Activated T-helper 2 cell treated with anti-CD3 and anti-CD28 coated beads, Interferon-gamma antibody, Interleukin-2, Interleukin-4, amounts not matched to agents 10 μg/mL and 5 μg/mL and 100 μg/mL, durations not matched to agents 14 hours and 24 hours and 36 hours (primary cell): Measurements from ENCODE around the gene DUS1L. TPM values are rescaled to one million over a fixed set of nuclear protein-coding genes. Genes with fewer than 3 reads are reported as not detected.
A peak's percentile ranks its signal among the peaks of the same experiment; 100 is the strongest.
"Not testable (repeated sequence)": the region's sequence is repeated elsewhere in the genome, so short reads cannot be mapped to it uniquely, and the experiment has no call there.

Experiments
- DNase-seq: peaks from one replicate; pipeline ENCODE4 v3.0.0; 2021; ENCODE audit warnings: low spot score
- H3K27ac Mint-ChIP-seq: one replicate; pipeline ENCODE4 v1.8.0; 2021; ENCODE audit warnings: mixed read lengths
- H3K27me3 Mint-ChIP-seq: one replicate; pipeline ENCODE4 v1.8.0; 2021; ENCODE audit warnings: low read depth, mixed read lengths
- H3K36me3 Mint-ChIP-seq: one replicate; pipeline ENCODE4 v1.8.0; 2021; ENCODE audit warnings: low read depth, mixed read lengths
- H3K4me1 Mint-ChIP-seq: one replicate; pipeline ENCODE4 v1.8.0; 2021; ENCODE audit warnings: low read depth, mixed read lengths
- H3K4me3 Mint-ChIP-seq: one replicate; pipeline ENCODE4 v1.8.0; 2021; ENCODE audit warnings: low read depth, mild to moderate bottlenecking, moderate library complexity, mixed read lengths
- H3K9me3 Mint-ChIP-seq: one replicate; pipeline ENCODE4 v1.8.0; 2021; ENCODE audit warnings: mixed read lengths
- intact Hi-C: fragments of 100-400 bp; cut with micrococcal nuclease; formaldehyde crosslinking; loops from one replicate; pipeline ENCODE4 v1.15.1; 2023
- total RNA-seq: library from RNA; stranded (reverse); gene quantifications from 2 replicates; pipeline ENCODE4 v1.2.3, GENCODE V29; 2022

DUS1L gene
- total RNA-seq, 1 donor from 2014 or later, result 154 TPM

DNA sequence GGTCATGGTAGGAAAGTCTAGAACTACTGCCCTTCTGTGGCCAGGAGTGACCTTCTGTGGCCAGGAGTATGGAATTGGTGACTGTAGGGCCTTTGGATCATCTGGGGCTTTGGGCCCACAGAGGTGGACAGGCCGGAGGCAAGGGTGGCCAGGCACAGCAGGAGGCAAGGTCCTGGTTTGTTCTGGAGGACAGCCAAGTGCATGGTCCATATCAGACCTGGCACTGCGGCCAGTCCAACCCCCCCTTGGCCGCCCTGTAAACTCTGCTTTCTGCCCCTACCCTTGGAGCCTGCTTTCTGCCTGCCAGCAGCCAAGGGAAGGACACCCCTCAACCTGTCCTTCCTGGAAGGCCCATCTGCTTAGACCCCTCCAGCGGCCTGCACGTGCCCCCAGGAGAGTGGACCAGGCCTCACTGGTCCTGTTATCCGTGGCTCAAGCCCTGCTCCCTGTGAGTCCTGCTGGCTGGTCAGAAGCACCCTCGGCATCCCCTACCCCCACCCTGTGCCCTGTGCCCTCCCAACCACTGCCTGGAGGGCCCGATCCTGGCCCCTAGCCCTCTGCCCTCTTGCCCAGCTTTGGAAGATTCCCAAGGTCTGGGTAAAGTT, 25.8 kb downstream of the DUS1L start:
- Mint-ChIP-seq H3K27ac (no peak overlapping the region), H3K27me3 (no peaks in the 10 kb centered on the region), H3K36me3 (peaks cover 13% of the 10 kb centered on the region), H3K4me1 (peaks cover 11% of the 10 kb centered on the region), H3K9me3 (no peaks in the 10 kb centered on the region), H3K4me3 (no peak overlapping the region)
- intact Hi-C loops, result loop anchor here (10.0 kb wide), 1 partner anchor 375 kb away; the partner anchor contains the start of genes HEXD and OGFOD3
- DNase-seq, result no peak

DNA sequence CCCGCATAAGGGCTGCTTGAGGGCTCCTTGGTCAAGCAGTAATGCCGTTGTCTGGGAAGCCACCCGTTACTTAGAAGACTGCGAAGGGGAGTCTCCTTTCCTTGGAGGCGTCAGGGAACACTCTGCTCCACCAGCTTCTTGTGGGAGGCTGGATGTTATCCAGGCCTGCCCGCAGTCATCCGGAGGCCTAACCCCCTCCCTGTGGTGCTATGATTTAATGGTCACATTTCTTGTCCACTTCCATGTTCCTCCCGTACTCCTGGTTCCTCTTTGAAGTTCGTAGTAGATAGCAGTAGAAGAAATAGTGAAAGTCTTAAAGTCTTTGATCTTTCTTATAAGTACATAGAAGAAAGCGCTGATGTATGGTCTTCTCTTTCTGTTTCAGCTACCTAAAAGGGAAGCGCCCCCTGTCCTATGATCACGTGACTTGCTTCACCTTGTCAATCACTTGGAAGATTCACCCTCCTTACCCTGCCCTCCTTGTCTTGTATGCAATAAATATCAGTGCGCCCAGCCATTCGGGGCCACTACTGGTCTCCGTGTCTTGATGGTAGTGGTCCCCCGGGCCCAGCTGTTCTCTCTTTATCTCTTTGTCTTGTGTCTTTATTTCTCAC, 26.7 kb downstream of the DUS1L start:
- not testable (repeated sequence) for H3K9me3 Mint-ChIP-seq, H3K27me3 Mint-ChIP-seq, H3K27ac Mint-ChIP-seq, DNase-seq
- H3K4me3 Mint-ChIP-seq, result peak overlapping the region; percentile 9
- peaks cover 11% of the 10 kb centered on the region for H3K4me1 Mint-ChIP-seq
- intact Hi-C loops, result loop anchor here (10.0 kb wide), 1 partner anchor 376 kb away; the partner anchor contains the start of genes HEXD and OGFOD3
- H3K36me3 Mint-ChIP-seq, result peaks cover 18% of the 10 kb centered on the region

DNA sequence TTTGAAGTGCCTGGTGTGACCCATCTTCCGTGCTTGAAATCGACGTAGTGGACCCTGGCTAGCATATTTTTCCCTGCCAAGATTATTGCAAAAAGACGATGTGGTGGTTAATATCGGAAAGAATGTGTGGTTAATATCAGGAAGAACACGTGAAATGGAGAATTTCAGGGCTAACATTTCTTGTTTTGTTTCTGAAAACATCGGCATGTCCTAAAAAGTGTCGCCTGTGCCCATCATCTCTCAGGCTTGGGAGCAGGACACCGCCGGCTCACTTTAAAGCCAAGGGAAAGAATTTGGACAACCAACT, 27.8 kb downstream of the DUS1L start:
- Mint-ChIP-seq H3K27me3 (no peaks in the 10 kb centered on the region), H3K9me3 (no peaks in the 10 kb centered on the region), H3K4me3 (peak overlapping the region; percentile 74), H3K4me1 (peaks cover 12% of the 10 kb centered on the region), H3K27ac (peak overlapping the region; percentile 87), H3K36me3 (peaks cover 18% of the 10 kb centered on the region)
- intact Hi-C loops, result loop anchor here (1.0 to 10.0 kb wide), 2 partner anchors 15 to 377 kb away; partner anchors contain the start of genes HEXD, LRRC45 and OGFOD3
- no peak for DNase-seq

DNA sequence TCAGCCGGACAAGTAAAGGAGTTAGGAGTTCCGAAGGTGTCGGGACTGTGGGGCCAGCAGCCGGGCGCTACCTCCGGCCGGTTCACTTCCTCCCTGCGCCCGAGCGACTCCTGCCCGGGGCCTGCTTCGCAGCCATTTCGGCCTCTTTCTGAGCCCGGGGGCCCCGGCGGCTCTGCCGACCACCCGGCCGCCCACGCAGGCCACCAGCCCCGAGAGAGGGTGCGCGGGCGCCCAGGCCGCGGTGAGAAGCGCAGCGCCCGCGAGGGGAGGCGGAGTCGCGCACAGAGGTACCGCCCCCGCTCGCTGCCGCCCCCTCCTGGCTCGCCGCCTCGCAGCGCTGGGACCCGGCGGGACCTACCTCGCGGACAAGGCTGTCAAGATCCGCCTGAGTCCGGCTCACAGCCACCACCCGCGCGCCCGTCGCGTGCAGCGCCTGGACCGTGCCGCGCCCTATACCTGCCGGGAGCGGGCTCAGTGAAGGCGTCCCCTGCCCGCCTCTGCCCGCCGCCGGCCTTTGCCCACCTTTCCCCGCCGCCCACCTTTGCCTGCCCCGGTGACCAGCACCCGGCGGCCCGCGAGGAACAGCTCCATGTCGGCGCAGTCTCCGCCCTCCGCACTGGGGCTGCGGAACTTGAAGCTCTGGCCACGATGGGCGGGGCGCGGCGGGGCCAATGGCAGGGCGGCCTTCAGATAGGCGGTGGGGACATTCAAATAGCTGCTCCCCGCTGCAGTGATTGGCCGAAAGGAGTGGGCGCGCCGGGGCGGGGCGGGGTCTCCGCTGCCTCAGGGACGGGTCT, 28.3 kb downstream of the DUS1L start, which contains the start of gene DCXR:
TSS of gene DCXR (minus strand) at position 606 of the 797 bp plus-strand sequence. CDS start at position 591, 15 bp downstream.
- peak within 1 kb of the TSS; percentile 87 for H3K27ac Mint-ChIP-seq
- peaks cover 13% of the 10 kb centered on the region for H3K4me1 Mint-ChIP-seq
- DNase-seq, result peak; percentile 97
- H3K36me3 Mint-ChIP-seq, result peaks cover 18% of the 10 kb centered on the region
- H3K27me3 Mint-ChIP-seq, result no peaks in the 10 kb centered on the region
- peak within 1 kb of the TSS; percentile 75 for H3K4me3 Mint-ChIP-seq
- intact Hi-C loops, result loop anchor here (1.0 to 10.0 kb wide), 2 partner anchors 14 to 378 kb away; partner anchors contain the start of genes HEXD, LRRC45 and OGFOD3
- H3K9me3 Mint-ChIP-seq, result no peaks in the 10 kb centered on the region

DNA sequence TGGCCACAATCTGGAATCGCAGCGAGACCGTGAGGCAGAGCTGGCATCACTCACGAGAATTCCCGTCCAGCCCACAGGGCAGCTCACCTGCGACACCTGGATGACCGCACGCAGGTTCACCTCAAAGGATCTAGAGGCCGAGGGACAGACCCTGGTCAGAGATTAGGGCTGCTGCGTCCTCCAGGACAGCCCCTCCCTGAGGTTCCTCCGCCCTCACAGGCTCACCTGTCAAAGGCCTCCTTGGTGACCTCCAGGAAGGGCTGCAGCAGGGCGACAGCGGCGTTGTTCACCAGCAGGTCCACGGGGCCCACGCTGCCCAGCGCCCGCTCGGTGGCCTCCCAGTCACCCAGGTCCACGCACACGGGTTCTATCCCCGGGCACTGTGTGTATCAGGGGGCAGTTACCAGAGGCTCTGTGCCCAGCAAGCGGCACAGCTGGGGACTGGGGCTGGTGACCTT, 28.9 kb downstream of the DUS1L start:
- Mint-ChIP-seq H3K27me3 (no peaks in the 10 kb centered on the region), H3K4me3 (peak overlapping the region; percentile 75), H3K9me3 (no peaks in the 10 kb centered on the region), H3K36me3 (peaks cover 18% of the 10 kb centered on the region), H3K4me1 (peaks cover 13% of the 10 kb centered on the region), H3K27ac (no peak overlapping the region)
- no peak for DNase-seq
- intact Hi-C loops, result loop anchor here (1.0 to 10.0 kb wide), 2 partner anchors 13 to 378 kb away; partner anchors contain the start of genes HEXD, LRRC45 and OGFOD3

DNA sequence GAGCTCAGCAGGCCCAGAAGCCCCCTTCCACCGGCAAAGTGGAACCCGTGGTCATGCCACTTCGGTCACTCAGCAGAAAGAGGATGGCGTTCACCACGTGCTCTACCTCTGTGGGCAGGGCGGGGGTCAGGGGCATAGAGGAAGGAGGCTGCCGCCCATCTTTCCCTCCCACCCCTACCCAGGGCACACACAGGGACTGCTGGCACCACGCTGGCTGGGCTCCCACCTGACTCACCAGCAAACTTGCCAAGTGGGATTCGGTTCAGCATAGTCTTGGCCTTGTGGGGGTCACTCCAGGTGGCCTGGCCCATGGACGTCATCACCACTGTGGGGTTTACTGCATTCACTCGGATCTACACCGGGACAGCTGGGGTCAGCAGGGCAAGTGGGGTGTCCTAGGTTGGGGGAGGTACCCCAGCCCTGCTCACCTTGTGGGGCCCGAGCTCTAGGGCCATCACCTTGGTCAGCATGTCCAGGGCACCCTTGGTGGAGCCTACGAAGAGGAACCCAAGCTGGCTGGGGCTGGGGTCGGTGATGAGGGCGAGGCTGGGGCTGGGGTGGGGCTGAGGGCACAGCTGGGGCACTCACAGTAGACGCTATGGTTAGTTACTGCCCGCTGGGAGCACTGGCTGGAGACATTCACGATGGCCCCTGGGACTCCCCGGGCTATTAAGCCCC, 29.5 kb downstream of the DUS1L start:
- H3K9me3 Mint-ChIP-seq, result no peaks in the 10 kb centered on the region
- DNase-seq, result no peak
- H3K27ac Mint-ChIP-seq, result no peak overlapping the region
- peaks cover 13% of the 10 kb centered on the region for H3K4me1 Mint-ChIP-seq
- intact Hi-C loops, result loop anchor here (10.0 kb wide), 1 partner anchor 379 kb away; the partner anchor contains the start of genes HEXD and OGFOD3
- peaks cover 18% of the 10 kb centered on the region for H3K36me3 Mint-ChIP-seq
- H3K4me3 Mint-ChIP-seq, result peak overlapping the region; percentile 75
- H3K27me3 Mint-ChIP-seq, result no peaks in the 10 kb centered on the region

DNA sequence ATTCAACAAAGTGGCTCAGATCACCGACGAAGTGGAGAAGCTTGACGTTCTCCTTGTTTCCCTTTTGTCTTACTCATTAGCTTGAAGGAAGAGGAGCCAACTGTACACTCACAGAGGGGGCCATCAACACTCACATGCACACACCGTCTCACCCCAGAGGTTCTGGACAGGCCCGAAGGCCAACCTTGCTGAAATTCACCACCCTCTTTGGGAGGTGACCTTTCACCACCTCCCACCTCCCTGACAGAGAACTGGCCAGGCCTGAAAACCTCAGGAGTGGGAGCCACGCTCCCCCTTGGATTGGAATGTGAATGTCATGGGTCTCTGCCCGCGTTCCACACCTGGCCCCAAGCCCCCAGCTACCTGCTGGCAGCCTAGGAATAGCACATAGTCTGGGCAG, 30.1 kb downstream of the DUS1L start:
- Mint-ChIP-seq H3K27me3 (no peaks in the 10 kb centered on the region), H3K4me3 (peak overlapping the region; percentile 75), H3K4me1 (peaks cover 13% of the 10 kb centered on the region), H3K27ac (peak overlapping the region; percentile 2), H3K9me3 (no peaks in the 10 kb centered on the region), H3K36me3 (peaks cover 18% of the 10 kb centered on the region)
- intact Hi-C loops, result loop anchor here (10.0 kb wide), 1 partner anchor 379 kb away; the partner anchor contains the start of genes HEXD and OGFOD3
- DNase-seq, result no peak

DNA sequence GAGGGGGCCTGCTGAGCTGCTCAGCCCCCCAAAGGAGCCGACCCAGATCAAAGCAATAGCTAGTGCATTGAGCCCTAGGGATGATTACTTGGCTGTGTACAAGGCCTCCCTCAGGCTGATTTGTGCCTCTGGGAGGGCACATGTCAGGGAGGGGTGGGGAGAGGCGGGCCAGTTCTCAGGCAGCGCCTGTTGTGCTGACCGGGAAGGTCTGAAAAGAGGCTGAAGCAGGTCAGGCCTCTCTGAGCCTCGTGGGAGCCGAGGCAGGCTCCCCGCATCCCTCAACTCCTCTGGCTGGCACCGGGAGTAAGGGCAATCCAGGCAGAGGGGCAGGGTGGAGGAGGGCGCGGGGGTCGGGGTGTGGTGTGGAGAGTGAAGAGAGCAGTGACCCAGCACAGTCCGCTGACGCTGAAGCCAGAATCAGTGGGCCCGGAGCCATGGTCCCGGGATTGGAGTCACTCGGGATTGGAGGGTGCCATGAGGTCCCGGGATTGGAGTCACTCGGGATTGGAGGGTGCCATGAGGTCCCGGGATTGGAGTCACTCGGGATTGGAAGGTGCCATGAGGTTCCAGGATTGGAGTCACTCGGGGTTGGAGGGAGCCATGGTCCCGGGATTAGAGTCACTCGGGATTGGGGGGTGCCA, 31.1 kb downstream of the DUS1L start:
- Mint-ChIP-seq H3K4me3 (peak overlapping the region; percentile 31), H3K27ac (no peak overlapping the region), H3K36me3 (peaks cover 22% of the 10 kb centered on the region), H3K4me1 (peaks cover 15% of the 10 kb centered on the region), H3K27me3 (no peaks in the 10 kb centered on the region), H3K9me3 (no peaks in the 10 kb centered on the region)
- intact Hi-C loops, result loop anchor here (10.0 kb wide), 1 partner anchor 380 kb away; the partner anchor contains the start of genes HEXD and OGFOD3
- no peak for DNase-seq

DNA sequence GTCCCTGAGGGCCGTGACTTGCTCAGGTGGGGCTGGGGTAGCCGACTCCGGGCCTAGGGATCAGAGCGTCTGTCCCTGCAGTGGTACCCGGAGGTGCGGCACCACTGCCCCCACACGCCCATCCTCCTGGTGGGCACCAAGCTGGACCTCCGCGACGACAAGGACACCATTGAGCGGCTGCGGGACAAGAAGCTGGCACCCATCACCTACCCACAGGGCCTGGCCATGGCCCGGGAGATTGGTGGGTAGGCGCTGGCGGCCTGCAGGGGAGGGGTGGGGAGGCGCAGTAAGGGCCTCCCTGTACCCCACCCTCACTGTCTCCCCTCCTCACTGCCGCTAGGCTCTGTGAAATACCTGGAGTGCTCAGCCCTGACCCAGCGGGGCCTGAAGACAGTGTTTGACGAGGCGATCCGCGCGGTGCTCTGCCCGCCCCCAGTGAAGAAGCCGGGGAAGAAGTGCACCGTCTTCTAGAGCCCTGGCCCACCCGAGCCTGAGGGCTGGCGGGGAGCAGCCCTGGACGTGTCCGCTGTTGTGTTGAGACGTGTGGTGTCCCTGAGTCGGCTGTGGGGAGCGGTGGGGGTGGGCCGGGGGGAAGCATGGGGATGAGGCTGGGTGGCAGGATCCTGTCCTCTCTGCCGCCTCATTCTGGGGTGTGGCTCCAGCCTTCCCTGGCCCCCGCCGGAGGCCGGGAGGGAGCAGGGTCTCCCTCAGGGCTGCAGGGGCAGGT, 32.1 kb downstream of the DUS1L start:
- Mint-ChIP-seq H3K4me3 (peak overlapping the region; percentile 13), H3K27me3 (no peaks in the 10 kb centered on the region), H3K9me3 (no peaks in the 10 kb centered on the region), H3K27ac (no peak overlapping the region), H3K4me1 (peaks cover 12% of the 10 kb centered on the region), H3K36me3 (peaks cover 22% of the 10 kb centered on the region)
- intact Hi-C loops, result loop anchor here (10.0 kb wide), 1 partner anchor 381 kb away; the partner anchor contains the start of genes HEXD and OGFOD3
- DNase-seq, result no peak

DNA sequence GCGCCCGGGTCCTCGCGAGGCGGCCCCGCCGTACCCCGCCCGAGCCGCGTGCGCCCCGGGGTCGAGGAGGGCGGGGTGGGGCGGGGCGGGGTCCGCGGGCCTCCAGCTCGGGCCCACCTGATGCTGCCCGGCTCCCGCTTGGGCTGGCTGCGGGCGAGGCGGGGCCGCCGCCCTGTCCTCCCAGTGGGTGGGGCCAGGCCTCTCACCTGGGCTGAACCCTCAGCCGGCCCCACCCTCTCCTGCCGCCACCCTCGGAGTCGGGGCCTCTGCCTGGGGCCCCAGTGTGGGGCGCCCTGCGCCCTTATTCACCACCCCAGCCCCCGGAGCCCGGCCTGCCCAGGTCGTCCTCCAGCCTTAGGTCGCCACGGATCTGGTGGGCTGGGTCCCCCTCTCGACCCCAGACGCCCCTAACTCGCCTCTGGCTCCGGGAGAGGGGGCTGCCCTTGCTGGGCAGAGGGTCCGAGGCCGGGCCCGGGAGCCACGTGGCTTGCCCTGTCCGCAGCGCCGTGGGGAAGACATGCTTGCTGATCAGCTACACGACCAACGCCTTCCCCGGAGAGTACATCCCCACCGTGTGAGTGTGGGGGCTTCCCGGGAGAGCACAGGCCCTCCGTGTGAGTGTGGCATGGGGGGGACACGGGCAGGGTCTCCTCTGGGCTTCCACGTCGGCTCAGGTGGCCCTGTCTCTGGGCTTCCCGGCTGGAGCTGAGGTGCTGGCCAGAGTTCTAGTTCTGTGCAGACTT, 33.5 kb downstream of the DUS1L start:
- H3K36me3 Mint-ChIP-seq, result peaks cover 22% of the 10 kb centered on the region
- peak overlapping the region; percentile 72 for H3K4me3 Mint-ChIP-seq
- intact Hi-C loops, result loop anchor here (10.0 kb wide), 1 partner anchor 383 kb away; the partner anchor contains the start of genes HEXD and OGFOD3
- H3K27me3 Mint-ChIP-seq, result no peaks in the 10 kb centered on the region
- H3K9me3 Mint-ChIP-seq, result no peaks in the 10 kb centered on the region
- H3K27ac Mint-ChIP-seq, result no peak overlapping the region
- H3K4me1 Mint-ChIP-seq, result peaks cover 7% of the 10 kb centered on the region
- DNase-seq, result peak; percentile 44
